DND-41 (cell line): ENCODE results near the gene B4GALT6.

Experiments
- ATAC-seq: fragments of 200-7000 bp; cut with Tn5 transposase; 3 replicates; pipeline ENCODE4 v1.9.1; 2021; ENCODE audit warnings: low read depth; ENCODE audit not compliant: insufficient read depth
- DNase-seq: peaks from one replicate; pipeline ENCODE4 v3.0.0-alpha.2; 2020
- H2AFZ ChIP-seq: 2 replicates; pipeline ENCODE4 v1.6.0; 2012; ENCODE audit warnings: low read depth, low read length
- H3K27ac ChIP-seq: 2 replicates; pipeline ENCODE4 v1.5.1; 2012; ENCODE audit warnings: low read length, inconsistent platforms
- H3K27me3 ChIP-seq: fragments of 200-600 bp; sonication (generic); 2 replicates; pipeline ENCODE4 v1.6.0; 2012; ENCODE audit warnings: low read length, mild to moderate bottlenecking, inconsistent platforms; ENCODE audit not compliant: insufficient read depth, poor library complexity
- H3K36me3 ChIP-seq: 2 replicates; pipeline ENCODE4 v1.5.1; 2012; ENCODE audit warnings: low read length, inconsistent platforms; ENCODE audit not compliant: insufficient read depth
- H3K4me1 ChIP-seq: 2 replicates; pipeline ENCODE4 v1.5.1; 2012; ENCODE audit warnings: mild to moderate bottlenecking, low read length; ENCODE audit not compliant: insufficient read depth
- H3K4me2 ChIP-seq: 2 replicates; pipeline ENCODE4 v1.6.0; 2012; ENCODE audit warnings: mild to moderate bottlenecking, moderate library complexity, low read length, inconsistent platforms; ENCODE audit not compliant: insufficient read depth
- H3K4me3 ChIP-seq, 2 experiments: fragments of 200-600 bp in 1 of 2; shearing (Covaris generic) in 1 of 2; 2 replicates each; pipeline ENCODE4 v1.5.1; 2012 to 2016; ENCODE audit warnings: inconsistent platforms in 2 of 2, low read length in 2 of 2, mild to moderate bottlenecking in 2 of 2, low read depth in 1 of 2, moderate library complexity in 1 of 2
- H3K79me2 ChIP-seq: 2 replicates; pipeline ENCODE4 v1.6.0; 2012; ENCODE audit warnings: low read length, inconsistent platforms; ENCODE audit not compliant: insufficient read depth
- H3K9ac ChIP-seq: 2 replicates; pipeline ENCODE4 v1.6.0; 2012; ENCODE audit warnings: low read depth, mild to moderate bottlenecking, inconsistent platforms, low read length, moderate library complexity
- H3K9me3 ChIP-seq: 2 replicates; pipeline ENCODE4 v1.5.1; 2012; ENCODE audit warnings: low read length, moderate library complexity, mild to moderate bottlenecking, inconsistent platforms; ENCODE audit not compliant: insufficient read depth, severe bottlenecking
- H4K20me1 ChIP-seq: 2 replicates; pipeline ENCODE4 v1.6.0; 2012; ENCODE audit warnings: low read length; ENCODE audit not compliant: insufficient read depth
- CTCF ChIP-seq: IDR thresholded peaks from 2 replicates; pipeline ENCODE4 v1.5.1; 2012; ENCODE audit warnings: borderline replicate concordance, low read length, moderate library complexity, mild to moderate bottlenecking; ENCODE audit not compliant: poor library complexity, severe bottlenecking; ENCODE audit errors: extremely low read depth
- EZH2 ChIP-seq: IDR thresholded peaks from 3 replicates; pipeline ENCODE4 v1.6.1; 2012; ENCODE audit warnings: borderline replicate concordance, low read depth, mild to moderate bottlenecking, moderate library complexity, low read length, inconsistent platforms; ENCODE audit not compliant: severe bottlenecking

Gene B4GALT6

GRCh38 chr18:31657823-31658669 is 26.3 kb downstream of the B4GALT6 start:
- DNase-seq (no peak), ATAC-seq (no peak)
- no peak overlapping the region for H3K4me3 ChIP-seq
- no peak overlapping the region for H2AFZ ChIP-seq
- TF ChIP-seq CTCF (no peak), EZH2 (no peak)
- no peaks in the 10 kb centered on the region; the same call in 1 of the 2 replicates for H4K20me1 ChIP-seq
- H3K79me2 ChIP-seq: no peaks in the 10 kb centered on the region
- no peak overlapping the region for H3K9ac ChIP-seq
- H3K36me3 ChIP-seq: peaks cover 22% of the 10 kb centered on the region
- H3K4me1 ChIP-seq: no peaks in the 10 kb centered on the region
- H3K27me3 ChIP-seq: no peaks in the 10 kb centered on the region
- no peak overlapping the region for H3K27ac ChIP-seq
- H3K4me2 ChIP-seq: no peak overlapping the region
- H3K9me3 ChIP-seq: no peaks in the 10 kb centered on the region

- Histone ChIP-seq H3K9me3 (no peaks in the 10 kb centered on the region), H3K79me2 (no peaks in the 10 kb centered on the region), H2AFZ (no peak overlapping the region), H3K27me3 (no peaks in the 10 kb centered on the region), H3K27ac (no peak overlapping the region), H3K4me1 (no peaks in the 10 kb centered on the region), H3K4me2 (no peak overlapping the region), H3K36me3 (peaks cover 22% of the 10 kb centered on the region), H3K4me3 (no peak overlapping the region), H4K20me1 (no peaks in the 10 kb centered on the region; the same call in 1 of the 2 replicates), H3K9ac (no peak overlapping the region)
- ATAC-seq (no peak), DNase-seq (no peak)
- no peak for TF ChIP-seq CTCF
Observed at GRCh38 chr18:31656754-31657153, 27.6 kb downstream of the B4GALT6 start.

GRCh38 chr18:31655354-31655753 is 29.0 kb downstream of the B4GALT6 start:
- Histone ChIP-seq H3K9me3 (no peaks in the 10 kb centered on the region), H3K27ac (no peak overlapping the region), H4K20me1 (no peaks in the 10 kb centered on the region; the same call in 1 of the 2 replicates), H3K79me2 (no peaks in the 10 kb centered on the region), H3K9ac (no peak overlapping the region), H3K4me1 (no peaks in the 10 kb centered on the region), H3K4me2 (no peak overlapping the region), H3K27me3 (no peaks in the 10 kb centered on the region), H3K4me3 (no peak overlapping the region), H2AFZ (no peak overlapping the region), H3K36me3 (peaks cover 19% of the 10 kb centered on the region)
- DNase-seq (no peak), ATAC-seq (no peak)
- TF ChIP-seq CTCF (no peak), EZH2 (no peak)
